ENCODE results near the gene NFATC2.

- TF ChIP-seq CTCF (IDR thresholded peaks at IDR 0.05; ENCODE audit: insufficient read depth, low read length, poor library complexity, severe bottlenecking), result no peak
- no peak for TF ChIP-seq EZH2phosphoT487 (conservative IDR thresholded peaks at IDR 0.05; ENCODE audit: low read length)
Measured at GRCh38 chr20:51565298-51566144, 23.0 kb upstream of the NFATC2 start.

All from SU-DHL-6 (cell line).